ENCODE data around the gene BMX.

GRCh38 chrX:15600745-15601144 is 100.1 kb downstream of the BMX start, which contains the start of gene ACE2:
- TF ChIP-seq POLR2A (IDR thresholded peaks at IDR 0.05; ENCODE audit: low read length), result no peak
- TF ChIP-seq GATA1 (IDR thresholded peaks at IDR 0.05; ENCODE audit: low read depth, low read length), result no peak
